Muscle of back (tissue), 11 donors: Measurements from ENCODE around the gene CCR3. TPM values are rescaled to one million over a fixed set of nuclear protein-coding genes. Genes with fewer than 3 reads are reported as not detected.

ENCODE experiments used
- DNase-seq, 3 donors: peaks; one replicate each; pipeline versions ENCODE4 v3.0.0 to v3.0.0-alpha.2; 2013
- polyA plus RNA-seq, 10 donors: library from polyadenylated mRNA; unstranded; fragments of 120-200 nt; gene quantifications; one replicate each; pipeline ENCODE4 v1.2.1, GENCODE V29; 2013; ENCODE audit not compliant: insufficient read length in 10 of 10

Gene CCR3
- polyA plus RNA-seq, 10 donors = 0.10 to 0.25 (median 0.20) TPM; not detected in 7

- DNase-seq = no peak
These were observed 20.9 kb upstream of the CCR3 start for GRCh38 chr3:46221391-46221790.

DNA sequence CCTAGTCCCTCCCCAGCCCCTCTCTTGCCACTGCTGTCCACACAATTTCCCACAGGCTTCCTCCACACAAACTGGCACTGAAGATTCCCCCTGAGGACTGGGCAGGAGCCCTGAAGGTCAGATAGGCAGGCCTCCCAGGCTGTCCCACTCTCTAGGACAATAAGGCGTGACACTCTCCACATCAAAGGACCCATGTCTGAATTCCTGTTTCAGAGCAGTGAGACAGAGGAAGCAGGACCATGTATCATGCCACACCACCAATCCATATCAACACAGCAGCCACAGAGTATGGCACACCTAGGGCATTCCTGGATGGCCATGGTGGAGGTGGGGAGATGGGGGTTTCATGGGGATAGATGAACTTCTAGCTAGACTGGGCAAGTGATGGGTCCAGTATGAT lies 20.3 kb upstream of the CCR3 start:
- no peak for DNase-seq

GRCh38 chr3:46222435-46223161 lies 19.7 kb upstream of the CCR3 start:
- DNase-seq = no peak

GRCh38 chr3:46228260-46229242 lies 13.7 kb upstream of the CCR3 start:
- peak in 1 of 3 donors; percentile 9 for DNase-seq

- no peak for DNase-seq
These were observed 10.9 kb upstream of the CCR3 start for GRCh38 chr3:46231323-46231722.

DNA sequence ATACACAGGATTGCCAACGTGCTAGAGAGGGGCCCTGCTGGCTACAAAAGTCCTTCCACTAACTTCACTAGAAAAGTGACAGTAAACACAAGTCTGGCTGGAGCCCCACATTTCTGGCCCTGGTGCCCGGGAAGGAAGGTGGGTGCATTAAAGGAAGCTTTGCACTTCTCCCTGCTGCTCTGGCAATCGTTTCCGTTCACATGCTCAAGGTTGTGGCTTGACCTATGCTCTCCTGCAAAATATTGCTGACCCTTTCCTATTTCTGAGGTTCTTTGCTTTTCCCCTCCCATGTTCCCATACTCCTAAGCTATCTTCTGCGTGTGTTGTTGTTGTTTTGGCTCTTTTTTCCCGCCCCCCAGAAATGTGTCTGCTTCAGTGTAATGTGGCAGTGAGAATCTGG lies 9.1 kb upstream of the CCR3 start:
- no peak for DNase-seq

DNA sequence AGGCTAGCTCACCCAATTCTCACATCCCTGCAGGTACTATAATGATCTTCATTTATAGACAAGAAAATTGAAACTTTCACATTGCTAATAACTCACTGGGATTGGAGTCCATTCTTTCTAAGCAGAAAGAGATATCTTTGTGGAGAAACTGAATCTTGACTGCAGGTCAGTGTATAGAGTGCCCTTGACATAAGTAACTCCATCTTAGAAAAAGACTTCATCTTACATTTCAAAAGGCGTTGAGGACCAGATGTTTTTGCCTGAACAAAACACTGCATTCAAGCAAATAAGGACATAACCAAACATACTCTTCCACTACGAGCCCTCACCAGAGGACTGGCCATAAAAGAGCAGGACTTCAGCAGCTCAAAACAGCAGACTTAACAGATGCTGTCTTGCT lies 6.8 kb upstream of the CCR3 start:
- DNase-seq = no peak

DNA sequence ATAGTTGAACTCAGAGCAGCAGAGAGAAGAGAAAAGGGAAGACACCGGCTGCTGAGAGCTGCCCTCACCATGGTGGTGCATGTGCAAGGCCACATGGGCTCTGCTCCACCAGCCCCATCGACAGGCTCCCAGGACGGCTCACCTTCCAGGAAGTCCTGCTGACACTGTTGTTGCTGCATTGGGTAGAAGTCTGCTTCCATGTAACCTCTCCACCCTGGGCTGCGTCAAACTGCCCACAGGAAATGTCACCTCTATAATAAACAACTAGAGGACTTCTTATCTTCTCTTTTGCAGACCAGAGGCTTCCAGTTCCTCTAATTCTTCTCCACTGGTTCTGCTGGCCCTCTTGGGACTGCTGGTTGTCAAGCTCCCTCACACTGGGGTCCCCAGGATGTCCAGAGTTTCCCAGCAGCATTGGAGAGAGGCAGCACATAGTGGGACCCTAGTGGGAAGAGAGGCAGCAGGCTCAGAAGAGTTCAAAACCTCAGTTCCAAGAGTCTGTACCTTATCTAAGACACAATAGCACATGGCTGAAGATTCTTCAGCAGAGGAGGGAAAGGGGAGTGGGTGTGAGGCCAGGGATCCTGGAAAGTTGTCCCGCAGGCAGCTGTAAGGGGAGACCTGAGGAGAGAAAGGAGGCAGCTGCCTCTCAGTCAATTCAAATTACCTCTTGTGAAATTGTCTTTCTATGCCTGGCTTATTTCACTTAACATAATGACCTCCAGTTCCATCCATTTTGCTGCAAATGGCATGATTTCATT lies 5.8 kb upstream of the CCR3 start:
- no peak for DNase-seq

DNA sequence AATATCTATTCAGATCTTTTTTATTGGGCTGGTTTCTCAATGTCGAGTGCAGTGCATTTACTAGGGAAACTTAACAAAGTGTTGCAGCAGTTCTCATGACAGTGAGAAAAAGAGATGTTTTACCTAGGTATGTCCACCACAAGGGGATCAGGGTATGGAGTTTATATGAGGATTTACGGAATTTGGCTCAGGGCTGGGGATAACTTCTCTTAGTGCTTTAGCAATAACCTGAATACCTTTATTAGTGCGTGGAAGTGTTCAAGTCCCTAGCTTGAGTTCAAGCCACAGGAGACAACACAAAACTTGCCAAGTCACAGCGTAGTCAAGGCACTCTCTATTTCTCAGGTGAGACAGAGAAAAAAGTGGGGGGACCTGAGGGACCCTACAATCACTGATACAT lies 3.9 kb upstream of the CCR3 start:
- DNase-seq = no peak

- no peak for DNase-seq
These were observed 2.8 kb upstream of the CCR3 start for GRCh38 chr3:46239301-46239938.

GRCh38 chr3:46239952-46240351 lies 2.3 kb upstream of the CCR3 start:
- no peak for DNase-seq

DNA sequence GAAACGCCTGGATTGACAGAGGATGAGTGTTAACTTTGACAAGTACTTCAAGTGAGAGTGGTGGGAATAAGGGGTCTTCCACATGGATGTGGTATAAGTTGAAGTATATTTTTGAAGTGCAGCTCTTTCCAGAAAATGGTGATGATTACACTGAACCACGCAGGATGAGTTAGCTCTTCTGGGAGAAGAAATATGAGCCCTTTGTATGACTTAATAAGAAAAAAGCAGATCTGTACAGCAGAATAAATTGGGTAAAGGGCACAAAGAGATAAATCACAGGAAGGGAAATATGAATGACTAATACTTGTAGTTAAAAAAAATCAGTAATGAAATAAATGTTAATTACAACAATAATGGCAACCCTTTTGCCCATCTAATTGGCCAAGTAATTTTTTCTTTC lies 1.3 kb downstream of the CCR3 start:
- no peak for DNase-seq

- DNase-seq = no peak
These were observed 2.9 kb downstream of the CCR3 start for GRCh38 chr3:46245146-46245545.

DNA sequence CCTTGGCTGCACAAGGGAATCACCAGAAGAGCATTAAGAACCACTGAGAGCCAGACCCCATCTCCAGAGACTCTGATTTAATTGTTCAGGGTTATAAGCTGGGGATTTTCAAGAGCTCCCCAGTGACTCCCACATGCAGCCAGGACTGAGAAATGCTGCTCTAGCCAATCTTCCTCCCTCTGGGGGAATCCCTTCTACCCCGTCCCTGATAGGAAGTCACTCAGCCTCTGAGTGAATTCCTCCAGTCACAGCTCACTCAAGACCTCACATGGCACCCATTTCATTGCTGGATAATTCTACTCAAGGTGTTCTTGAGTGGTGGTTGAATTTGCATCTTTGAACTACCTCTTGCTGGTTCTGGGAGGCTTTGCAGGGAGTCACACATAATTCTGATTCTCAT lies 10.7 kb downstream of the CCR3 start:
- DNase-seq = no peak

DNA sequence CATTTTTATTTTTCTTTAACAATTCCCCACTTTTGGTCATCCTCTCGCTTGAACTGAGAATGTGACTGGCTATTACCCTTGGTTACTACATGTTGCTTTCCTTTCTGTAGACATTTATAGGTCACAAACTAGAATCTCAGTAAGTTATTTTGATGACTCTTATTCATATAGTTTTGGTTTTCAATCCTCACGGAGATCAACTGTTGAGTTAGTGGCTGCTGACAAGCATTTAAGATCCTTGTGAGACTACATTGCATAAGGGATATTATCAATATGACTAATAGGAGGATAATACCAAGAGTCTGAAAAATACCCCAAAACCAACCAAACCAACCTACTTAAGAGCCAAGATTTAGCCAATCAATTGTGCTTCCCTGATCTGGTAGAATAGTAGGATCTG lies 16.3 kb downstream of the CCR3 start:
- no peak for DNase-seq

DNA sequence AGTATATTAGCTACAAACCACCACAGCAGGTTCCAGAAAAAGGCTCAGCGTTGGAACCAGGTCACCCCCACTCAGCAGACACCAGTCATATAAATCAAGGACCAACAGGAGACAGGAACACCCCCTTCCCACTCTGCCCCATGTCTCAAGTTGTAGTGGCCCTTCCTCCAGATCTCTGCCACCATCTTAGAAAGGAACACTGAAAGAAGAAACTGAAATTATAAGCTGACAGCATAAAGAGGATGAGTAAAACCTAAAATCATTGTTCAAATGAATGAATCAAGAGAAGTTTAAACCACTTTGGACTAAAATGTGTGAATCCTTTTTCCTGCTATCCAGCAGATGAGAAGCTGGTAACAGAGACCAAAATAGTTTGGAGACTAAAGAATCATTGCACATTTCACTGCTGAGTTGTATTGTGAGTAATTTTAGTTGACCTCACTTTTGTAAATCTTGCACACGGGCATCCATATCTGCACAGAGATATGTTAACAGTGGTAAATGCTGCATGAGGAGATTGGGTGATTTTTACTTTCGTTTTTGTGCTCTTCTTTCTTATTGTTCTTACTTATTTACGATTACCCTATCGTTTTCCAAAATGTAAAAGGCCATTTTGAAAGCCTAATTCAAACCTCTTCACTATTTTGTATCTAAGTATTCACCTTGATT lies 19.8 kb downstream of the CCR3 start:
- no peak for DNase-seq

- no peak for DNase-seq
These were observed 21.7 kb downstream of the CCR3 start for GRCh38 chr3:46264002-46264401.

DNA sequence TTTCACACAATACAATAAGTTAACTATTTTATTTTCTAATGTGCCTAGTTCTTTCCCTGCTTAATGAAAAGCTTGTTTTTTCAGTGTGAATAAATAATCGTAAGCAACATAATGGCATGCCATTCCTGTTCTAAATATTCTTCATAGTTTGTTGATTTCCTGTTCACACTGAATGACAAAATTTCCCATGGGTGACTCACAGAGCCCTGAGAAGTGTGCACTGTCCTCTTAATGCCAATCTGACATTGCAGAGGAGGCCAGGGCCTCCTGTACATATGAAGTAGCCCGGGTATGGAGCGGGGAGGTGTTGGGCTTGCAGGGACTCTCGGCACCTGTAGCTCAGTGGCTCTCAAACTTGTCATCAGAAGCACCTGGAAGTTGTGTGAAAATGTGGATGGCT lies 24.3 kb downstream of the CCR3 start:
- no peak for DNase-seq

- DNase-seq = no peak
These were observed 27.3 kb downstream of the CCR3 start for GRCh38 chr3:46269556-46269955.

- no peak for DNase-seq
These were observed 28.2 kb downstream of the CCR3 start for GRCh38 chr3:46270474-46270873.

- peak in 1 of 3 donors; percentile 43 for DNase-seq
These were observed 29.0 kb downstream of the CCR3 start for GRCh38 chr3:46271209-46271745.
